OCI-LY3 (cell line): Measurements from ENCODE around the gene TLE5.

Experiments
- H2AFZ ChIP-seq: fragments of 200-600, 300-600 bp; shearing (Covaris generic); 2 replicates; pipeline ENCODE4 v1.6.0; 2014; ENCODE audit warnings: antibody characterized with exemption, low read depth, low read length
- H3K27ac ChIP-seq: fragments of 200-600, 300-600 bp; sonication (generic); 2 replicates; pipeline ENCODE4 v1.5.1; 2014; ENCODE audit warnings: mild to moderate bottlenecking, low read length, moderate library complexity, mixed read lengths
- H3K27me3 ChIP-seq: fragments of 200-600, 300-600 bp; sonication (generic); 2 replicates; pipeline ENCODE4 v1.6.1; 2014; ENCODE audit warnings: low read depth, low read length, mixed read lengths
- H3K36me3 ChIP-seq: fragments of 200-600, 300-600 bp; sonication (generic); replicated peaks from 2 replicates; pipeline ENCODE3; 2014; ENCODE audit warnings: low read depth, low read length, mixed read lengths
- H3K4me1 ChIP-seq: fragments of 300-600, 200-600 bp; sonication (generic); 2 replicates; pipeline ENCODE4 v1.6.1; 2014; ENCODE audit warnings: low read length, mixed read lengths
- H3K4me2 ChIP-seq: fragments of 200-600, 300-600 bp; sonication (generic); 2 replicates; pipeline ENCODE4 v1.6.1; 2014; ENCODE audit warnings: low read length, mixed read lengths
- H3K4me3 ChIP-seq: fragments of 300-600, 200-600 bp; sonication (generic); 2 replicates; pipeline ENCODE4 v1.5.1; 2014; ENCODE audit warnings: antibody characterized with exemption, mild to moderate bottlenecking, low read length, moderate library complexity
- H3K79me2 ChIP-seq: fragments of 300-600, 200-600 bp; shearing (Covaris generic); 2 replicates; pipeline ENCODE4 v1.6.1; 2014; ENCODE audit warnings: mild to moderate bottlenecking, low read length, mixed read lengths
- H3K9ac ChIP-seq: fragments of 300-600, 200-600 bp; shearing (Covaris generic); 2 replicates; pipeline ENCODE4 v1.6.0; 2014; ENCODE audit warnings: mild to moderate bottlenecking, low read length, moderate library complexity
- H3K9me3 ChIP-seq: fragments of 200-600, 300-600 bp; shearing (Covaris generic); 2 replicates; pipeline ENCODE4 v1.6.1; 2014; ENCODE audit warnings: low read length, mixed read lengths; ENCODE audit not compliant: insufficient read depth
- H4K20me1 ChIP-seq: fragments of 200-600, 300-600 bp; sonication (generic); 2 replicates; pipeline ENCODE4 v1.6.1; 2016; ENCODE audit warnings: low read length, mixed read lengths; ENCODE audit not compliant: insufficient read depth
- CTCF ChIP-seq: fragments of 200-600, 300-600 bp; sonication (generic); IDR thresholded peaks from 2 replicates; pipeline ENCODE4 v1.5.1; 2014; ENCODE audit warnings: antibody characterized with exemption, low read length, low read depth
- EZH2phosphoT487 ChIP-seq: fragments of 200-600 bp; shearing (Covaris generic); IDR thresholded peaks from 2 replicates; pipeline ENCODE4 v1.6.1; 2018; ENCODE audit warnings: antibody characterized with exemption, mixed run types, low read depth

The TLE5 gene

GRCh38 chr19:3034656-3035541 lies 27.4 kb downstream of the TLE5 start:
- Histone ChIP-seq H3K36me3 (no peaks in the 10 kb centered on the region), H3K79me2 (no peaks in the 10 kb centered on the region), H3K4me3 (peak overlapping the region; percentile 86), H2AFZ (peak overlapping the region; percentile 42; the same call in 1 of the 2 replicates), H3K4me1 (peaks cover 10% of the 10 kb centered on the region; the same call in 1 of the 2 replicates), H3K27me3 (peaks cover 13% of the 10 kb centered on the region), H3K4me2 (peak overlapping the region; percentile 77), H3K9me3 (no peaks in the 10 kb centered on the region), H3K27ac (peak overlapping the region; percentile 25), H3K9ac (peak overlapping the region; percentile 85), H4K20me1 (no peaks in the 10 kb centered on the region)
- TF ChIP-seq EZH2phosphoT487 (no peak), CTCF (no peak)

GRCh38 chr19:3034406-3034655 lies 28.0 kb downstream of the TLE5 start:
- peaks cover 18% of the 10 kb centered on the region for H3K27me3 ChIP-seq
- no peaks in the 10 kb centered on the region for H4K20me1 ChIP-seq
- H3K9ac ChIP-seq = 0 out of 2 replicates have a peak overlapping the region, but pooled peaks have one; percentile 85
- peak overlapping the region; percentile 77; the same call in 1 of the 2 replicates for H3K4me2 ChIP-seq
- peak overlapping the region; percentile 86 for H3K4me3 ChIP-seq
- no peak overlapping the region for H3K27ac ChIP-seq
- TF ChIP-seq EZH2phosphoT487 = no peak
- no peak for TF ChIP-seq CTCF
- no peaks in the 10 kb centered on the region for H3K9me3 ChIP-seq
- H3K36me3 ChIP-seq = no peaks in the 10 kb centered on the region
- no peak overlapping the region for H2AFZ ChIP-seq
- H3K4me1 ChIP-seq = peaks cover 10% of the 10 kb centered on the region; the same call in 1 of the 2 replicates
- H3K79me2 ChIP-seq = no peaks in the 10 kb centered on the region

- Histone ChIP-seq H3K4me3 (no peak overlapping the region), H3K79me2 (no peaks in the 10 kb centered on the region), H3K36me3 (no peaks in the 10 kb centered on the region), H3K9ac (no peak overlapping the region), H3K27me3 (peaks cover 18% of the 10 kb centered on the region), H3K4me2 (no peak overlapping the region), H4K20me1 (no peaks in the 10 kb centered on the region), H3K27ac (no peak overlapping the region), H3K9me3 (no peaks in the 10 kb centered on the region), H3K4me1 (peaks cover 10% of the 10 kb centered on the region; the same call in 1 of the 2 replicates), H2AFZ (no peak overlapping the region)
- no peak for TF ChIP-seq EZH2phosphoT487
- TF ChIP-seq CTCF = no peak
Measured at GRCh38 chr19:3033595-3034405, 28.5 kb downstream of the TLE5 start.

GRCh38 chr19:3031607-3031867 lies 30.8 kb downstream of the TLE5 start:
- H3K36me3 ChIP-seq = no peaks in the 10 kb centered on the region
- no peak overlapping the region for H3K27ac ChIP-seq
- no peaks in the 10 kb centered on the region for H3K9me3 ChIP-seq
- H3K4me3 ChIP-seq = no peak overlapping the region
- H2AFZ ChIP-seq = no peak overlapping the region
- no peaks in the 10 kb centered on the region for H4K20me1 ChIP-seq
- H3K9ac ChIP-seq = no peak overlapping the region
- peaks cover 41% of the 10 kb centered on the region for H3K27me3 ChIP-seq
- TF ChIP-seq EZH2phosphoT487 (no peak), CTCF (no peak)
- H3K79me2 ChIP-seq = no peaks in the 10 kb centered on the region
- H3K4me2 ChIP-seq = no peak overlapping the region
- H3K4me1 ChIP-seq = peaks cover 7% of the 10 kb centered on the region; the same call in 1 of the 2 replicates
